ENCODE measurements around the gene TARDBP. TPM values are rescaled to one million over a fixed set of nuclear protein-coding genes. Genes with fewer than 3 reads are reported as not detected.

TARDBP gene
- total RNA-seq, 1 donor from 2014 or later = 117 TPM

DNA sequence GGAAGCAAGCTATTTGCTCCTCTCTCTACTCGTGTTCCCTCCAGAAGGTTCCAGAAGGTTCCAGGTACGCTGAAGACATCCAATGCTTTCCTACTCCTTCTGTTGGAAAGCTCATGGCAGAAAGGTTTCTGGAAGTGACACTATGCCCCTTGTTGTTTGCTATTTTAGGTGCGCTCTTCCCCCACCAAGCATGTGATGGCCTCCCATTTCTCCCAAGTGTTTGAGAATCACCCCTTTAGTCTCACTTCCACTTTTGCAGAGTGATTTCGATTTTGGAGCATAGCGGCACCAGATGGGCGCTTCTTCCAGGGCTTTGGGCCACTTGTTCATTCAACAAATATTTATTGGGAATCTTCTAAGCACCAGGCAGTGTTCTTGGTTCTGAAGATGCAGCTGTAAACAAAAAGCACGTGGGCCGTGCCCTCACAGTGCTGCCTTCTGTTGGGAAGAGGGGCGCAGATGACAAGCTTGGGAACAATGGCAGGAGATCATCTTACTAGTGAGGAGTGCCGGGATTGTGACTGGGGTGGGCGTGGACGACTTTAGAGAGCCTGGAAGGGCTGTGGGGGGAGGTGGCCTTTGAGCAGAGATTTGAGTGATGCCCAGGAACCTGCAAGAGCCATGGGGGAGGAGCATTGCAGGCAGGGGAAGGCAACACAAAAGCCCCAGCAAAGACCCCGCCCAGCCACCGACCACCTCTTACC, 43.0 kb upstream of the TARDBP start:
- H3K9me3 Mint-ChIP-seq (ENCODE audit: unreplicated experiment) = no peaks in the 10 kb centered on the region
- H3K4me3 Mint-ChIP-seq (ENCODE audit: unreplicated experiment) = no peak overlapping the region
- peaks cover 7% of the 10 kb centered on the region for H3K4me1 Mint-ChIP-seq (ENCODE audit: unreplicated experiment)
- TF ChIP-seq, protein P1, sequence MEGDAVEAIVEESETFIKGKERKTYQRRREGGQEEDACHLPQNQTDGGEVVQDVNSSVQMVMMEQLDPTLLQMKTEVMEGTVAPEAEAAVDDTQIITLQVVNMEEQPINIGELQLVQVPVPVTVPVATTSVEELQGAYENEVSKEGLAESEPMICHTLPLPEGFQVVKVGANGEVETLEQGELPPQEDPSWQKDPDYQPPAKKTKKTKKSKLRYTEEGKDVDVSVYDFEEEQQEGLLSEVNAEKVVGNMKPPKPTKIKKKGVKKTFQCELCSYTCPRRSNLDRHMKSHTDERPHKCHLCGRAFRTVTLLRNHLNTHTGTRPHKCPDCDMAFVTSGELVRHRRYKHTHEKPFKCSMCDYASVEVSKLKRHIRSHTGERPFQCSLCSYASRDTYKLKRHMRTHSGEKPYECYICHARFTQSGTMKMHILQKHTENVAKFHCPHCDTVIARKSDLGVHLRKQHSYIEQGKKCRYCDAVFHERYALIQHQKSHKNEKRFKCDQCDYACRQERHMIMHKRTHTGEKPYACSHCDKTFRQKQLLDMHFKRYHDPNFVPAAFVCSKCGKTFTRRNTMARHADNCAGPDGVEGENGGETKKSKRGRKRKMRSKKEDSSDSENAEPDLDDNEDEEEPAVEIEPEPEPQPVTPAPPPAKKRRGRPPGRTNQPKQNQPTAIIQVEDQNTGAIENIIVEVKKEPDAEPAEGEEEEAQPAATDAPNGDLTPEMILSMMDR (IDR thresholded peaks at IDR 0.05) = no peak
- no peak for DNase-seq (ENCODE audit: extremely low spot score, unreplicated experiment)
- peaks cover 48% of the 10 kb centered on the region for H3K27me3 Mint-ChIP-seq (ENCODE audit: unreplicated experiment)
- no peaks in the 10 kb centered on the region for H3K36me3 Mint-ChIP-seq (ENCODE audit: unreplicated experiment)
- no peak overlapping the region for H3K27ac Mint-ChIP-seq (ENCODE audit: unreplicated experiment)

DNA sequence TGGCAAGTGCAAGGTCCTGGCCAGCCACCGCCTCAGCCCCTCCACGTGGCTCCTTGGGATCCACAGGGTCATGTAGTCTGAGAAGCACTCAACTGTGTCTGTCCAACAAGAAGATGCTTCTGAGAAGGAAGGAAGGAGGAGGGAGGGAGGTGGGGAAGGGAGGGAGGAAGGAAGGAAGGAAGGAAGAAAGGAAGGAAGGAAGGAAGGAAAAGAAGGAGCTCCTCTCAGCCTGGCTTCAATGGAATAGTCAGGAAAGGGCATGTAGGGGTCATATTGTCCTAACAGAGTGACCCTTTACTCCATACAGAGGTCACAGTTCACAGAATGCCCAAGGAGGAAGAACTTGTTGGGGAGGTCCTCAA, 42.5 kb upstream of the TARDBP start:
- TF ChIP-seq, protein P1 (IDR thresholded peaks at IDR 0.05) = no peak
- Mint-ChIP-seq H3K4me1 (ENCODE audit: unreplicated experiment) (peaks cover 7% of the 10 kb centered on the region), H3K27ac (ENCODE audit: unreplicated experiment) (no peak overlapping the region), H3K9me3 (ENCODE audit: unreplicated experiment) (no peaks in the 10 kb centered on the region), H3K27me3 (ENCODE audit: unreplicated experiment) (peaks cover 45% of the 10 kb centered on the region), H3K36me3 (ENCODE audit: unreplicated experiment) (no peaks in the 10 kb centered on the region), H3K4me3 (ENCODE audit: unreplicated experiment) (no peak overlapping the region)
- no peak for DNase-seq (ENCODE audit: extremely low spot score, unreplicated experiment)

DNA sequence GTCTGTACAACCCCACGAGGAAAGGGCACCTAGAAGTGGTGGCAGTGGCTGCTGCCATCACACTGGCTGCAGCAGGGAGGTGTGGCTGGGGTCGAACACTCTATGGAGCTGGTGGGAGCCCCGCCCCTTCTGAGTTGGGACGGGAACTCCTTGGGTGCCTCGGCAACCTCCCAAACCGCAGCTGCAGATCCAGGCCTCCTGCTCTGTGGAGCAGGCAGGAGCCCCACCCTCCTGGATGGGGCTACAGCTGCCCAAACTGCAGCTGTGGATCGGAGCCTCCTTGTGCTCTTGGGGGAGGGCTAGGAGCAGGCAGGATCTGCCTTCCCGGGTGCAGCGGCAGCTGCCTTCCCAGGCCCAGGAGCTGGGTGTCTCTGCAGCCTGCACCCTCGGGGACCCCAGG, 38.9 kb upstream of the TARDBP start:
- peaks cover 16% of the 10 kb centered on the region for H3K4me1 Mint-ChIP-seq (ENCODE audit: unreplicated experiment)
- H3K4me3 Mint-ChIP-seq (ENCODE audit: unreplicated experiment) = no peak overlapping the region
- DNase-seq (ENCODE audit: extremely low spot score, unreplicated experiment) = no peak
- no peaks in the 10 kb centered on the region for H3K36me3 Mint-ChIP-seq (ENCODE audit: unreplicated experiment)
- H3K27me3 Mint-ChIP-seq (ENCODE audit: unreplicated experiment) = peaks cover 31% of the 10 kb centered on the region
- no peak overlapping the region for H3K27ac Mint-ChIP-seq (ENCODE audit: unreplicated experiment)
- TF ChIP-seq, protein P1 (IDR thresholded peaks at IDR 0.05) = no peak
- H3K9me3 Mint-ChIP-seq (ENCODE audit: unreplicated experiment) = no peaks in the 10 kb centered on the region

DNA sequence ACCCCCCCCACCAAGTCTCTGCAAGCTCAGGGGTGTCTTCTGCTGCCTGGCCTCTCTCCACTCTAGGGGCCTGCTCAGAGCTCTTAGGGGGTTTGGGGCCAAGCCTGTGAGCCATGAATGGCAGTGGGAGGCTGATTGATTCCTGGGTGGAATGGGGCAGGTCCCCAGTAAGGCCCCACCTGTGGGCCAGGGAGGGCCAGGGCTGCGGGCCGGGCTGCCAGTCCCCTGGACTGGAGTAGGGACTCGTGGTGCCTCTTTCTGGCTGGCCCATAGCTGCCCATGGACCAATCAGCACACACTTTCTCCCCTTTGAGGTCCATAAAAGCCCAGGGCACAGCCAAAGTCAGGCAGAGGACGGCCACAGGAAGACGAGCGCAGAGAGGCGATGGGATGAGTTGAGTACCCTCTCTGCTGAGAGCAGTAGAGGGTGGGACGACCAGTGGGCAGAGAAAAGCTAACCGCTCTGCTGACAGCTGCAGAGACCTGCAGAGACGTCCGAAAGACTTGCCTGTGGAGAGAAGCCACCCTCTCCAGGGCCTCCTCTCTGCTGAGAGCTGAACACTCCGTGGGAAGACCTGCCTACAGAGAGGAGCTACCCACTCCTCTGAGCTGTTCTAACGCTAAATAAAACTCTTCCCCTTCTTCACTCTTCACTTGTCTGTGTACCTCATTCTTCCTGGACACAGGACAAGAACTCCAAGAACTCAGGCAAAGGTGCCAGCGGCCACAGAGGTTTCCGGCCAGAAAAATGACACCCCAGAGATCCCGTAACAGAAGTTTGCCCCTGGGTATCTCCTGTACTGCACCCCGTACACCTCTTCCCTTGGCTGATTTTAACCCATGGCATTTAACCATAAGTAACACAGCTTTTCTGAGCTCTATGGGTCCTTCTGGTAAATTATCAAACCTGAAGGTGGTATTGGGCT, 38.2 kb upstream of the TARDBP start:
- Mint-ChIP-seq H3K4me1 (ENCODE audit: unreplicated experiment) (peaks cover 20% of the 10 kb centered on the region), H3K36me3 (ENCODE audit: unreplicated experiment) (no peaks in the 10 kb centered on the region), H3K4me3 (ENCODE audit: unreplicated experiment) (no peak overlapping the region), H3K9me3 (ENCODE audit: unreplicated experiment) (no peaks in the 10 kb centered on the region), H3K27me3 (ENCODE audit: unreplicated experiment) (peaks cover 33% of the 10 kb centered on the region), H3K27ac (ENCODE audit: unreplicated experiment) (no peak overlapping the region)
- no peak for DNase-seq (ENCODE audit: extremely low spot score, unreplicated experiment)
- TF ChIP-seq, protein P1 (IDR thresholded peaks at IDR 0.05) = no peak
